Gastroesophageal sphincter (tissue), 4 donors: ENCODE data around the gene NEU4. TPM values are rescaled to one million over a fixed set of nuclear protein-coding genes. Genes with fewer than 3 reads are reported as not detected.
A peak's percentile ranks its signal among the peaks of the same experiment; 100 is the strongest.

Experiments used
- ATAC-seq: fragments of 150-250 bp; one replicate; pipeline ENCODE4 v1.9.1; 2016; ENCODE audit warnings: mild to moderate bottlenecking, moderate library complexity
- H3K27ac ChIP-seq, 4 donors: fragments of 200-600 bp; sonication (generic) in 3 of 4; 1 replicate in 3 of 4; 2 replicates in 1 of 4; pipeline ENCODE4 v1.5.1; 2016 to 2019
- H3K27me3 ChIP-seq: fragments of 200-600 bp; sonication (generic); one replicate; pipeline ENCODE4 v1.5.1; 2019
- H3K36me3 ChIP-seq, 2 donors: fragments of 200-600 bp; sonication (generic); one replicate each; pipeline ENCODE4 v1.5.1; 2019; ENCODE audit warnings: control low read depth in 1 of 2
- H3K4me1 ChIP-seq, 3 donors: fragments of 200-600 bp; sonication (generic); 1 replicate in 2 of 3; 2 replicates in 1 of 3; pipeline ENCODE4 v1.5.1; 2016 to 2019; ENCODE audit warnings: control low read depth in 2 of 3
- H3K4me3 ChIP-seq, 2 donors: fragments of 200-600 bp; sonication (generic); one replicate each; pipeline ENCODE4 v1.5.1; 2019; ENCODE audit warnings: mild to moderate bottlenecking in 1 of 2, moderate library complexity in 1 of 2
- H3K9me3 ChIP-seq, 3 donors: fragments of 200-600 bp; sonication (generic); one replicate each; pipeline ENCODE4 v1.5.1; 2017 to 2019; ENCODE audit warnings: control low read depth in 2 of 3
- CTCF ChIP-seq, 4 experiments: fragments of 200-600 bp in 2 of 4; fragments of 450-650 bp in 2 of 4; sonication (generic) in 1 of 4; IDR thresholded peaks; one replicate each; pipeline ENCODE4 v1.5.1; 2017 to 2019; ENCODE audit warnings: antibody characterized with exemption in 4 of 4, mild to moderate bottlenecking in 2 of 4, moderate library complexity in 2 of 4
- EP300 ChIP-seq: sonication (generic); formaldehyde crosslinking; IDR thresholded peaks from one replicate; pipeline ENCODE4 v1.6.1; 2017; ENCODE audit warnings: antibody characterized with exemption, mild to moderate bottlenecking
- POLR2A ChIP-seq, 2 donors: fragments of 450-650 bp; IDR thresholded peaks; one replicate each; pipeline ENCODE4 v1.6.1; 2017; ENCODE audit warnings: antibody characterized with exemption in 2 of 2, mild to moderate bottlenecking in 2 of 2, moderate library complexity in 1 of 2
- POLR2AphosphoS5 ChIP-seq: sonication (generic); formaldehyde crosslinking; IDR thresholded peaks from one replicate; pipeline ENCODE4 v1.6.1; 2017; ENCODE audit warnings: antibody characterized with exemption
- WGBS, 2 donors: methylation state at CpG; one replicate each; pipeline ENCODE4 v1.1.5; 2018; ENCODE audit warnings: low coverage in 1 of 2; 5-methylcytosine and 5-hydroxymethylcytosine counted together
- total RNA-seq, 4 donors: library from RNA; depleted of rRNA; stranded (reverse); fragments of >200 nt; gene quantifications; one replicate each; pipeline ENCODE4 v1.1.0, GENCODE V29; 2016

The NEU4 gene
- total RNA-seq, 4 donors from 2014 or later, result 0.47 to 2.0 TPM; not detected in 2

DNA sequence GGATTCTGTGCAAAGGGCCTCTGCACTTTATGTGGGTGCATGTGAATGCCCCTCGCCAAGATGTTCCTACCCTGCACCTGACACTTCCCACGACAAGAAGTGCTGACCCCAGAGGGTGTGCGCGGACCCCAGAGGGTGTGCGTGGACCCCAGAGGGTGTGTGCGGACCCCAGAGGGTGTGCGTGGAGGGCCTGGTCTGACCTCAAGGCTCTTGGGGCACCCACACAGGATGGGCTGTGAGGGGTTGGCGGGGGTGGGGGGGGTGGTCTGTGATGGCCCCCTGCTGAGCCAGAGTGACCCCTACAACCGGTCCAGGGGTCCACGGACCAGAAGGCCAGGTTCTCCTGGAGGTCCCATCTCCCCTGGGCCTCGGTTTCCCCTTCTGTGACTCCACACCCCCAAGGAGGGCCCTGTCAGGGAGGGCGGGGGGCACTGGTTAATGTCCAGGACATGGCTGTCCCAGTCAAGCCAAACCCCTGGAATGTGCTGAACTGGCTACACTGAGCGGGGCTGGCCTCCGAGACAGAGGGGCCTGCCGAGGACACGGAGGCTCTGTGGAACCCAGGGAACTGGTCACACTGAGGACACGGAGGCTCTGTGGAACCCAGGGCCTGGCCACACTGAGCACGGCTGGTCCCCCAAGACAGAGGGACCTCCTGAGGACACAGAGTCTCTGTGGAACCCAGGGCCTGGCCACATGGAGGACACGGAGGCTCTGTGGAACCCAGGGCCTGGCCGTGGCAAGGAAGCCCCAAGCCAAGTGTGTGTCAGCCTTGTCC is 3.1 kb downstream of the NEU4 start:
- ATAC-seq, result no peak

GRCh38 chr2:241812730-241813643 is 4.0 kb downstream of the NEU4 start:
- no peak for ATAC-seq
- H3K27me3 ChIP-seq, result peaks cover 60% of the 10 kb centered on the region
- no peaks in the 10 kb centered on the region for H3K9me3 ChIP-seq
- no peaks in the 10 kb centered on the region for H3K4me1 ChIP-seq
- no CpG with 5 or more reads among the region's 40 CpGs for WGBS, 2 donors
- H3K36me3 ChIP-seq, result no peaks in the 10 kb centered on the region
- H3K4me3 ChIP-seq, result no peak overlapping the region
- no peak overlapping the region for H3K27ac ChIP-seq
- TF ChIP-seq POLR2A (IDR thresholded peaks at IDR 0.05) (no peak), POLR2AphosphoS5 (no peak), CTCF (IDR thresholded peaks at IDR 0.05) (no peak), EP300 (no peak)

More for the DNA sequence above, 3.1 kb downstream of the NEU4 start:
- H3K27ac ChIP-seq, result no peak overlapping the region
- TF ChIP-seq POLR2AphosphoS5, result no peak
- TF ChIP-seq POLR2A (IDR thresholded peaks at IDR 0.05), result no peak
- TF ChIP-seq CTCF (IDR thresholded peaks at IDR 0.05), result no peak
- TF ChIP-seq EP300, result no peak
- H3K4me1 ChIP-seq, result no peaks in the 10 kb centered on the region
- H3K4me3 ChIP-seq, result no peak overlapping the region
- peaks cover 53% of the 10 kb centered on the region for H3K27me3 ChIP-seq
- WGBS, 2 donors, result 60% methylated on average over 1 of the region's 20 CpGs; no CpG with 5 or more reads in 1 of the 2 donors
- H3K9me3 ChIP-seq, result no peaks in the 10 kb centered on the region
- no peaks in the 10 kb centered on the region for H3K36me3 ChIP-seq

DNA sequence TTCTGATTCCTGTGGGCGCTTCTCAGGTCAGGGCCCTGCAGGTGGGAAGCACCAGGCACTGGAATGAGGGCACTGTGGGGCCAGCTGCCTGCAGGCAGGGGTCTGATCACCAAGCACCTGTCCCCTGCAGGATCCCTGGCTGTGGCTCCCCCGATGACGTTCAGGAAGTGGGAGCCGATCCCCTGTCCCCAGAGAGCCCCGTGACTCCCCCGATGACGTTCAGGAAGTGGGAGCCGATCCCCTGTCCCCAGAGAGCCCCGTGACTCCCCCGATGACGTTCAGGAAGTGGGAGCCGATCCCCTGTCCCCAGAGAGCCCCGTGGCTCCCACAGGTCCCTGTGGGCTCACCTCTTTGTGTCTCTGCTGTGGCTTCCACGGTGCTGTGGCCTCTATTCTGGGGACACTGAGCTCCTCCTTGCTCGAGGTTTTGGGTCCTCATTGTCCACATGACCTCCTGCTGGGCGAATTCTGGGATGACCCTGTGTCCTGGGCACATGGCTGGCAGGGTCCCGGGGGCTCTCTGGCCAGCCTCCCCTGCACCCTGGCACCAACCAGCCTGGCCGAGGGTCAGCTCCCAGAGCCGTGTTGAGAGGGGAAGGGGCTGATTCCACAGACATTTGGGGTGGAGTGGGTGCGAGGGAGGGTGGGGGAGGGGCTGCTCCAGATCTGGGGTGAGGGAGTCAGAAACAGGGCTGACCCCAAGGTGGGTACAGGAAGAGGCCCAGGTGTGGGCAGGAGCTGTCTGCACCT is 4.8 kb downstream of the NEU4 start:
- H3K27me3 ChIP-seq, result peaks cover 68% of the 10 kb centered on the region
- H3K27ac ChIP-seq, result no peak overlapping the region
- no peaks in the 10 kb centered on the region for H3K4me1 ChIP-seq
- 40% methylated on average over 1 of the region's 20 CpGs; no CpG with 5 or more reads in 1 of the 2 donors for WGBS, 2 donors
- no peaks in the 10 kb centered on the region for H3K36me3 ChIP-seq
- TF ChIP-seq CTCF (IDR thresholded peaks at IDR 0.05) (no peak), POLR2AphosphoS5 (no peak), EP300 (no peak), POLR2A (IDR thresholded peaks at IDR 0.05) (no peak)
- ATAC-seq, result peak; percentile 48
- H3K4me3 ChIP-seq, result no peak overlapping the region
- no peaks in the 10 kb centered on the region for H3K9me3 ChIP-seq

GRCh38 chr2:241814393-241814642 is 5.3 kb downstream of the NEU4 start:
- Histone ChIP-seq H3K4me3 (no peak overlapping the region), H3K9me3 (no peaks in the 10 kb centered on the region), H3K36me3 (no peaks in the 10 kb centered on the region), H3K27me3 (peaks cover 72% of the 10 kb centered on the region), H3K27ac (no peak overlapping the region), H3K4me1 (no peaks in the 10 kb centered on the region)
- ATAC-seq, result no peak
- 60% methylated on average over 1 of the region's 17 CpGs; no CpG with 5 or more reads in 1 of the 2 donors for WGBS, 2 donors
- no peak for TF ChIP-seq EP300
- no peak for TF ChIP-seq CTCF (IDR thresholded peaks at IDR 0.05)
- TF ChIP-seq POLR2A (IDR thresholded peaks at IDR 0.05), result no peak
- TF ChIP-seq POLR2AphosphoS5, result no peak
